Mesendoderm (in vitro differentiated cells): ENCODE measurements around the gene TMEM181.
"Not testable (repeated sequence)": the region's sequence is repeated elsewhere in the genome, so short reads cannot be mapped to it uniquely, and the experiment has no call there.

ENCODE experiments used
- DNase-seq: peaks from one replicate; pipeline ENCODE4 v3.0.0; 2013
- H2AK5ac ChIP-seq: 2 replicates; pipeline ENCODE4 v1.6.1; 2013; ENCODE audit warnings: low read length, inconsistent platforms
- H2BK120ac ChIP-seq: 2 replicates; pipeline ENCODE4 v1.6.1; 2013; ENCODE audit warnings: low read depth, mild to moderate bottlenecking, low read length, moderate library complexity, mixed read lengths
- H2BK15ac ChIP-seq: replicated peaks from 2 replicates; pipeline ENCODE4 v1.6.1; 2013; ENCODE audit warnings: low read depth, mild to moderate bottlenecking, moderate library complexity
- H2BK5ac ChIP-seq: 2 replicates; pipeline ENCODE4 v1.6.1; 2013; ENCODE audit warnings: low read length, inconsistent platforms
- H3K18ac ChIP-seq: 2 replicates; pipeline ENCODE4 v1.6.1; 2013; ENCODE audit warnings: mild to moderate bottlenecking, low read length, mixed read lengths
- H3K23ac ChIP-seq: one replicate; pipeline ENCODE4 v1.6.1; 2013; ENCODE audit warnings: low read length
- H3K27ac ChIP-seq: 2 replicates; pipeline ENCODE4 v1.5.1; 2013; ENCODE audit warnings: low read depth, mild to moderate bottlenecking, inconsistent platforms, low read length, moderate library complexity
- H3K27me3 ChIP-seq: 2 replicates; pipeline ENCODE4 v1.6.1; 2013; ENCODE audit warnings: low read length, control low read depth, mild to moderate bottlenecking, inconsistent platforms; ENCODE audit not compliant: insufficient read depth, poor library complexity
- H3K36me3 ChIP-seq: 2 replicates; pipeline ENCODE4 v1.6.1; 2013; ENCODE audit warnings: low read length, inconsistent platforms; ENCODE audit not compliant: control insufficient read depth, insufficient read depth
- H3K4ac ChIP-seq: one replicate; pipeline ENCODE4 v1.6.1; 2013; ENCODE audit warnings: low read depth, mild to moderate bottlenecking, low read length, moderate library complexity
- H3K4me1 ChIP-seq: 2 replicates; pipeline ENCODE4 v1.6.1; 2013; ENCODE audit warnings: low read depth, low read length, inconsistent platforms; ENCODE audit not compliant: control insufficient read depth
- H3K4me2 ChIP-seq: 2 replicates; pipeline ENCODE4 v1.6.1; 2013; ENCODE audit warnings: low read length
- H3K4me3 ChIP-seq: 2 replicates; pipeline ENCODE4 v1.5.1; 2013; ENCODE audit warnings: mild to moderate bottlenecking, low read length
- H3K56ac ChIP-seq: one replicate; pipeline ENCODE4 v1.6.1; 2013; ENCODE audit warnings: low read length
- H3K79me1 ChIP-seq: 2 replicates; pipeline ENCODE4 v1.6.1; 2013; ENCODE audit warnings: low read length, inconsistent platforms
- H3K79me2 ChIP-seq: 2 replicates; pipeline ENCODE4 v1.6.1; 2013; ENCODE audit warnings: mild to moderate bottlenecking, low read length; ENCODE audit not compliant: control insufficient read depth, insufficient read depth
- H3K9ac ChIP-seq: 2 replicates; pipeline ENCODE4 v1.6.1; 2013; ENCODE audit warnings: low read length, inconsistent platforms
- H4K5ac ChIP-seq: one replicate; pipeline ENCODE4 v1.6.1; 2013; ENCODE audit warnings: low read length
- H4K8ac ChIP-seq: one replicate; pipeline ENCODE4 v1.6.1; 2013; ENCODE audit warnings: low read depth, mild to moderate bottlenecking, control low read depth, low read length, moderate library complexity
- WGBS: extraction: QIAGEN DNeasy Blood & Tissue Kit; methylation state at CpG from one replicate; pipeline ENCODE4 v1.1.7; 2013; ENCODE audit warnings: low lambda C conversion rate, missing lambda C conversion rate; ENCODE audit not compliant: insufficient coverage; ENCODE audit errors: extremely low coverage; 5-methylcytosine and 5-hydroxymethylcytosine counted together

TMEM181 gene

DNA sequence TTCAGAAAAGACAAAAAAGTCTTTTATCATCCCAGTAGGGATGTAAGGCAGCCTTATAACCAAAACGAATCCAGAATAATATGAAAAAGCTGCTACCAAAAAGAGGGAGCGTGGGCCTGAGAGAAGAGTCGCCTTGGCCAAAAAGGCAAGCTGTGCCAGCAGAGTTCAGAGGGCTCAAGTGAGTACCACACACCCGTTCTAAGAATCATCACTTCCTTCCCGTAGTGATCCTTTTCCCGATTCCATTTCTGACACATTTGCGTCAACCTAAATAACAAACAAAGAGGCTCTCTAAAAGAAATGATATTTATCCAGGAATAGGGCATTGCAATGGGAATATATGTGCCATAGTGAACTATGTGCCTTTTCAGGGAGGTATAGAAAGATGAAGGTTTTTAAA lies 3.8 kb upstream of the TMEM181 start:
- no peak overlapping the region for H2AK5ac ChIP-seq
- H3K23ac ChIP-seq: no peak overlapping the region
- no peak overlapping the region for H2BK5ac ChIP-seq
- peaks cover 5% of the 10 kb centered on the region for H3K79me2 ChIP-seq
- no peak overlapping the region for H3K4me2 ChIP-seq
- no peaks in the 10 kb centered on the region for H3K4me1 ChIP-seq
- H3K27ac ChIP-seq: no peak overlapping the region
- no peak overlapping the region for H3K56ac ChIP-seq
- H2BK120ac ChIP-seq: no peak overlapping the region
- no peak overlapping the region for H3K4me3 ChIP-seq
- H3K4ac ChIP-seq: no peak overlapping the region
- no peak overlapping the region for H3K9ac ChIP-seq
- no peak overlapping the region for H4K8ac ChIP-seq
- no peak overlapping the region for H2BK15ac ChIP-seq
- no peak overlapping the region for H3K18ac ChIP-seq
- H4K5ac ChIP-seq: no peak overlapping the region
- H3K79me1 ChIP-seq: no peaks in the 10 kb centered on the region
- no peaks in the 10 kb centered on the region for H3K36me3 ChIP-seq
- H3K27me3 ChIP-seq: no peaks in the 10 kb centered on the region
- no CpG with 5 or more reads among the region's 7 CpGs for WGBS
- DNase-seq: no peak

GRCh38 chr6:158557110-158557509 lies 2.8 kb upstream of the TMEM181 start:
- H4K5ac ChIP-seq, H2BK120ac ChIP-seq, H3K27me3 ChIP-seq, H3K79me1 ChIP-seq, H2BK5ac ChIP-seq, H3K36me3 ChIP-seq, H4K8ac ChIP-seq, H3K23ac ChIP-seq, DNase-seq, H3K9ac ChIP-seq, H3K18ac ChIP-seq, H3K4ac ChIP-seq, H3K4me2 ChIP-seq, H2BK15ac ChIP-seq, H3K4me1 ChIP-seq, H3K56ac ChIP-seq, H3K4me3 ChIP-seq, H2AK5ac ChIP-seq, H3K27ac ChIP-seq: not testable (repeated sequence)
- H3K79me2 ChIP-seq: peaks cover 15% of the 10 kb centered on the region
- WGBS: no CpG with 5 or more reads among the region's 3 CpGs

DNA sequence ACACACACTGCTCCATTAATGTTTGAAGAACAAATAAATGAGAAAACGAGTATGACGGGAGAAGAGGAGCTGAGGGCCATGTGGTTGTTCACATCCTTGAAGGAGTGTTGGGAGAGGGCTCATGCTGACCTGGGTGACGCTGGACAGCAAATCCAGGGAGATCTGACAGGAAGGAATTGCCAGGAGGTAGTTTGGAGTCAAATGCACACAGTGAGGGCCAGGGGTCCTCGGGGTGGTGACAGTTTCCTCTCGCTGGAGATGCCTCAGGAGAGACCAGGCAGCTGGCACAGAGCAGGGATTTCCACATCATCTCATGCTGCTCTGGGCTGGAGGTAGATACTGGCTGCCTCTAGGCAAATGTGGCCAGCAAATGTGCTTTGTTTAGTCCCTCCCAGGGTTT lies 2.0 kb upstream of the TMEM181 start:
- Histone ChIP-seq H4K8ac (no peak overlapping the region), H3K23ac (no peak overlapping the region), H3K4me3 (no peak overlapping the region), H3K36me3 (no peaks in the 10 kb centered on the region), H4K5ac (no peak overlapping the region), H3K27me3 (no peaks in the 10 kb centered on the region), H2BK5ac (no peak overlapping the region), H2AK5ac (no peak overlapping the region), H3K4ac (no peak overlapping the region), H3K18ac (no peak overlapping the region), H2BK120ac (no peak overlapping the region), H3K56ac (no peak overlapping the region), H3K79me1 (peaks cover 16% of the 10 kb centered on the region), H3K4me1 (peaks cover 2% of the 10 kb centered on the region), H3K27ac (no peak overlapping the region), H3K9ac (no peak overlapping the region), H3K79me2 (peaks cover 23% of the 10 kb centered on the region), H2BK15ac (no peak overlapping the region), H3K4me2 (no peak overlapping the region)
- WGBS: no CpG with 5 or more reads among the region's 5 CpGs
- DNase-seq: no peak

DNA sequence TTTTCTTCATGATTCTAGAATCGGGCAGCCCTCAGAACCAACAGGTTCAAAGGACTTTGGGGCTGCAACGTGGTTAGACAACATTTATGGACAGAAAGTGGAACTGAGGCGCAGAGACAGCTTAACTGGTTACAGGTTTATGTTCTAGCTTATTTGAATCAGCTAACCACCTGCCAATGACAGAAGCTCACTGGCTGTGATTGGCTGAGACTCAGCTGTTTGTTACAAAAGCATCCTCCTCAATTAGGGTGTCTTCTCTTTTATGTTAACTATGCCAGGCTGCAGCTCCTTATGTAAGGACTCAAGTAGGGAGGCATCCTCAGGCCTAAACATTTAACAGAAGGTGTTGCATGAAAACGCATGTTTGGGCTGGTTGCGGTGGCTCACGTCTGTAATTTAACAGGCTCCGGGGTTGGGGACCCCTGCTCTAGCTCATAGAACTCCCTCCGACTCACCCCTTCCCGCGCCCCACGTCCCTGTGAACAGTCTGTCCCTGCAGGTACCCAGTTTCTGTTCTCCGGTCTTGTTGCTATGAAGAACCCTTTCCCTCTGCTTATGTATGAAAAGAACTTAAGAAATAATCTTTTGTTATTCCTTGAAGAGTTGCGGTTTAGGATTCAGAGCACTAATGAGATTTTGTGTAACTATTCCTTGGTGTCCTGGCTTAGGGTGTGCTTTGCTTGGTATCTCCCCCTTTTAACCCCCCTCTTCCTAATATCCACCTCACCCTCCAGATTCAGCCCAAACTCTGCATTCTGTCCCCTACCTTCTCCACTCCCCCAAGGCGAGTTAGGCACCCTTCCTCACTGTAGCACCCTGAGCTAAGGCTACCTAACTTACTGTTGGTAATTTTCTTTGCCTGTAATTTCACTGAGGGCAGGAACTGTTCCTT lies 1.2 kb upstream of the TMEM181 start:
- no peaks in the 10 kb centered on the region for H3K36me3 ChIP-seq
- no peak overlapping the region for H2AK5ac ChIP-seq
- no peak overlapping the region for H4K5ac ChIP-seq
- WGBS: no CpG with 5 or more reads among the region's 14 CpGs
- no peak overlapping the region for H2BK15ac ChIP-seq
- no peak overlapping the region for H3K56ac ChIP-seq
- H4K8ac ChIP-seq: no peak overlapping the region
- H2BK5ac ChIP-seq: no peak overlapping the region
- no peak overlapping the region for H3K4me2 ChIP-seq
- no peak overlapping the region for H3K4me3 ChIP-seq
- H3K9ac ChIP-seq: no peak overlapping the region
- peak overlapping the region; percentile 40 for H3K4ac ChIP-seq
- H2BK120ac ChIP-seq: no peak overlapping the region
- no peaks in the 10 kb centered on the region for H3K27me3 ChIP-seq
- H3K79me2 ChIP-seq: peaks cover 28% of the 10 kb centered on the region
- H3K18ac ChIP-seq: no peak overlapping the region
- no peak overlapping the region for H3K27ac ChIP-seq
- DNase-seq: no peak
- H3K23ac ChIP-seq: no peak overlapping the region
- peaks cover 2% of the 10 kb centered on the region for H3K4me1 ChIP-seq
- H3K79me1 ChIP-seq: peaks cover 19% of the 10 kb centered on the region

GRCh38 chr6:158559338-158559894 lies 475 bp upstream of the TMEM181 start:
- Histone ChIP-seq H4K8ac (peak overlapping the region; percentile 93), H2BK5ac (no peak overlapping the region), H2BK15ac (no peak overlapping the region), H3K36me3 (no peaks in the 10 kb centered on the region), H3K18ac (peak overlapping the region; percentile 0), H3K23ac (no peak overlapping the region), H3K4me1 (peaks cover 2% of the 10 kb centered on the region), H3K27ac (no peak overlapping the region), H4K5ac (no peak overlapping the region), H2AK5ac (no peak overlapping the region), H3K79me2 (peaks cover 34% of the 10 kb centered on the region), H3K4me3 (peak overlapping the region; percentile 57), H2BK120ac (no peak overlapping the region), H3K79me1 (peaks cover 19% of the 10 kb centered on the region), H3K4ac (peak overlapping the region; percentile 73), H3K9ac (peak overlapping the region; percentile 84), H3K4me2 (peak overlapping the region; percentile 58), H3K27me3 (no peaks in the 10 kb centered on the region), H3K56ac (peak overlapping the region; percentile 91)
- DNase-seq: no peak
- no CpG with 5 or more reads among the region's 14 CpGs for WGBS
